HS-27A (cell line): ENCODE measurements around the gene KIF16B.
"Not testable (repeated sequence)": the region's sequence is repeated elsewhere in the genome, so short reads cannot be mapped to it uniquely, and the experiment has no call there.

Source experiments
- DNase-seq: peaks from one replicate; pipeline ENCODE4 v3.0.0-alpha.2; 2012; ENCODE audit warnings: low read depth, missing footprints

Gene KIF16B

GRCh38 chr20:16481977-16482376 lies 91.3 kb downstream of the KIF16B start:
- DNase-seq, result no peak

- DNase-seq, result no peak
Observed at GRCh38 chr20:16479666-16480065, 93.6 kb downstream of the KIF16B start.

DNA sequence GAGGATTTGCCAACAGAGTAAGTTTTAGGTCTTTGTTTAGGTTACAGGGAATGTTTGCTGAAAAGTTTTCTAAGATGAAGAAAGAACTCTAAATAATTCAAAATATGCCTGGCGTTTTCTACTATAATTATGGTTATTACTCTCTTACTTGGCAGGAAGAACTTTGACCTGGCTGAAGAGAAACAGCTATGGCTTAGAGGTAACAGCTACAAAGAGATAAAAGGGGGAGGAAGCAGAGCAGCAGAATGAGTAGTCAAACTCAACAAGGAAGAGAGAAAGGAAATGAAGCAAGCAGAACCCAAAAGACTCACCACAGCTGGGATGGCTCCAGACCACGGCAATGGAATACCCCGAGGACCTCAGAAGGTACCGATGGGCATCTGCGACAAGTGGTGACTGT lies 95.6 kb downstream of the KIF16B start:
- DNase-seq, result no peak

- no peak for DNase-seq
Observed at GRCh38 chr20:16476032-16476431, 97.2 kb downstream of the KIF16B start.

GRCh38 chr20:16475225-16475624 lies 98.0 kb downstream of the KIF16B start:
- DNase-seq, result no peak

GRCh38 chr20:16474363-16474762 lies 98.9 kb downstream of the KIF16B start:
- no peak for DNase-seq

GRCh38 chr20:16472045-16472872 lies 101.0 kb downstream of the KIF16B start:
- DNase-seq, result no peak

DNA sequence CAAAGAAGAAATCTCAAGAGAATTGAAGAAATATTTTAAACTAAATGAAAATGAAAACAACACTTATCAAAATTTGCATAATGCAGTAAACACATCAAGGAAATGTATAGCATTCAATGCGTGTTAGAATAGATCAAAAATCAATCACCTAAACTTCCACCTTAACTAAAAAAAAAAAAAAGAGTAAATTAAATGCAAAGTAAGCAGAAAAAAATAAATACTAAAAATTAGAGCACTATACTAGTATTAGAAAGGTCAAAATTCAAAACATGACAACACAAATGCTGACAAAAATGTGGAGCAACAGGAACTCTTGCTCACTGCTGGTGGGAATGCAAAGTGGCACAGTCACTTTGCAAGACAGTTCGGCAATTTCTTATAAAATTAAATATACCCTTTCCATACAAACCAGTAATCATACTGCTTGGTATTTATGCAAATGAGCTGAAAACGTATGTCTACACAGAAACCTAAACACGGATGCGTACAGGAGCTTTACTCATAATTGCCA lies 103.8 kb downstream of the KIF16B start:
- DNase-seq, result no peak

DNA sequence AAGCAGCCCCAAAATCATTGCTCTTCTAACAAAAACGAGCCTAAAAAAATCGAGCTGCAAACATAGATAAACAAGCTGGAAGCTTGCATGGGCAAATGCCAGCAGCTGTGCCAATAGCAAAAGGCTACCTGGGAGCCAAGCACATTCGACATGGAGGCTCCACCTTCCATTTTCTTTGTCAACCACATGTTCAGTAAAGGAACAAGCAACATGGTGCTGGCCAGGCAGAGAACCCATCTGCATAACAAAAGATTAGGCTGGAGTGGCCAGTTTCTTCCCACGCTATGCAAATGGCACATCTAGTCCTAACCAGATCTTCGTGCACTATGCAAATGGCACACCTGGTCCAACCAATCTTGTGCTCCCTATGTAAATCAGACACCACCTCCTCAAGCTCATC lies 110.5 kb downstream of the KIF16B start:
- no peak for DNase-seq

- DNase-seq, result peak; percentile 46
Observed at GRCh38 chr20:16459019-16459700, 114.1 kb downstream of the KIF16B start.

DNA sequence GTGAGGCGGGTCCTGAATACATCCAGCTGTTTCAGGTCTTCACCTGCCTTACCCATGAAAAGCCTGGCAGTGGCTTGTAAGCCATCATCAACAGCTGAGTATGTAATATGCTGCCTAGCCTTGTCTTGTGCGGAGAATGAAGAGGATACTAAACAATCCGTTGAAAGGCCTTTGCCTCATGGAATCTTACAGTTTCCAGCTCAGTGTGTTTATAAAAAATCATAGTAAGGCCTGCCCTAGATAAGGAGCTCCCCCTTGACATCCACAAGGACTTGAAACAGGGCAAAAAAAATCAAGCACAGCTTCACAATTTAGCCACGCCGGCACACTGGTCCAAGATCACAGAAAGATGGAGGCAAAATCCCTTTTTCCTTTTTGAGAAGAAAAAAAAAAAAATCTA lies 115.7 kb downstream of the KIF16B start:
- DNase-seq, result no peak

GRCh38 chr20:16455324-16455723 lies 117.9 kb downstream of the KIF16B start:
- no peak for DNase-seq

- no peak for DNase-seq
Observed at GRCh38 chr20:16451982-16452381, 121.3 kb downstream of the KIF16B start.

- DNase-seq, result no peak
Observed at GRCh38 chr20:16451001-16451400, 122.2 kb downstream of the KIF16B start.

- no peak for DNase-seq
Observed at GRCh38 chr20:16446991-16447390, 126.3 kb downstream of the KIF16B start.

DNA sequence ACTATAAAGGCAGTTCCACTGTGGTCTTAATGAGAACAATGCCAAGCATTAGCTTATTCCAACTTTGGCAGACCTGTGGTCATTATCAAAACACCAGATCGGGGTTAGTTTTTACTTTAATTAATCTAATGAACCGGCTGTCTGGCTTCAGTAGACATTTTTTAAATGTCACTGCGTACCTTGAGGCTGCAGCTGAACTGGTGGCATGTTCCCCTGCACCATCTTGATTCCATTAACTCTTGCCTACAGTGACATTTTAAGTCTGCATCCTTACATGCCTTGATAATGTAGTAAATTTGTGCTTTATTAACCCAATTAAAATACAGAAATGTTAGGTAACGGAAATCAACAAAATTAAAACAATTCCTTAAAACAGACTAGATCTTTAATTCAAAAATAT lies 127.0 kb downstream of the KIF16B start:
- DNase-seq, result no peak

DNA sequence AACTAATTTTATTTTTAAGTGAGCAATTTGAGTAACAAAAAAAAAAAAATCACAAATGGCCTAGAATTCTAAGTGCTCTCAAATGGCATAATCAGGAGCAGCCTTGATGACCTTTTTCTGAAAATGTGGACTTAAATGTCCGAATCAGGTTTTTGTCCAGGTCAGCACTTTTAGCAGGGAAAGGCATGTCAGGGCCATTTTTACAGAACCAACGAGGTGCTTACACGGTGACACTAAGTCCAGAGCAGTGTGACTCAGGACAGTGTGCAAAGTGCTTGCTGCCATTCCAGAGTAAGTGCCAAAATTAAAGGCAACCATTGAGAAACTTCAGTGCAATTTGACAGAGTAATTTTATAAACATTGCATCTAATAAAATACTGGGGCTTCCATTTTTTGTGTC lies 127.8 kb downstream of the KIF16B start:
- no peak for DNase-seq

- no peak for DNase-seq
Observed at GRCh38 chr20:16444057-16444777, 129.0 kb downstream of the KIF16B start.

DNA sequence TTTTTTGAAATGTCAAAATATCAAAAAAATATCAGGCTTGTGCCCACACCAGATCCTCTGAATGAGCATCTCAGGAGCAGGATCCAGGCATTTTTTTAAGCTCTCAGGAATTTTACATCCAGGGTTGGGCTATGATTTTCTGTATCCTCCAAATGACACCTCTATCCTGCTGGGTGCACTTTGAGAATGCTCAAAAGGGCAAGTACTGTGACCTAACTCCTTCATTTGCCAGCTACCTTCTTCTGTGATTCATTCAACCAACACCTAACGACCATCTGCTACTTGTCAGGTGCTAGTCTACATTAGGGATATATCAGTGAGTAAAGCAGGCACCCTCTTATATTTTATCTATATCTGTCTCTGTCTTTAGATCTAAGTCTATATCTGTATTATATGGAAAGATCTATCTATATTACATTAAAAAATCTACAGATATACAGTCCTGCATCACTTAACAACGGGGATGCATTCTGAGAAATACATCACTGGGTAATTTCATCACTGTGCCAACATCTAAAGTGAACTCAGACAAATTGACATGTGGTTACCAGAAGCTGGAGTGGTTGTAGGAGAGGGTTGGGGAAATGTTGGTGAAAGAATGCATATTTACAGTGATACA lies 131.6 kb downstream of the KIF16B start:
- no peak for DNase-seq

DNA sequence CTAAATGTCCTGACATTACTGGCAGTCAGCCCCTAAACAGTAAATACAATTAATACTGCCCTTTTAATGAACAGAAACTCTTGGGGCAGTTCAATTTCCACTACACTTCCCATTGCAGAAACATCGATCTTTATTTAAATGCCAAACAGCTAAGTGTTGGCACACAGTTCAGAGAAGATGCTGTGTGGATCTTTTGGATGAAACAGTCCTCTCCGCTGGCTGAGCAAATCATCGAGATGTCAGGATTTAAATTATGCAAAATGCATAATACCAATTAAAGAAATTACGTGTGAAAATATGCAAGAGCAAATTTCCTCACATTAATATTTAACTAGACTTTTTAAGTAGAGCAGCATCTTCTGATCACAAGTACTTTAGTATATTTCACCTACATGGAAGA lies 132.6 kb downstream of the KIF16B start:
- no peak for DNase-seq

DNA sequence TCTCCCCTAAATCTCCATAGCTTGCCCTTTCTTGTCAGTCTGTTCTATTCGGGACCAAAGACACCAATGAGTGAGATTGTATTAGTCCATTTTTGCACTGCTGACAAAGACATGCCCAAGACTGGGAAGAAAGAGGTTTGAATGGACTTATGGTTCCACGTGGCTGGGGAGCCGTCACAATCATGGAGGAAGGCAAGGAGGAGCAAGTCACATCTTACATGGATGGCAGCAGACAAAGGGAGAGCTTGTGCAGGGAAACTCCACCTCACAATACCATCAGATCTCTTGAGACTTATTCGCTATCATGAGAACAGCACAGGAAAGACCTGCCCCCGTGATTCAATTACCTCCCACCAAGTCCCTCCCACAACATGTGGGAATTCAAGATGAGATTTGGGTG lies 133.7 kb downstream of the KIF16B start:
- not testable (repeated sequence) for DNase-seq

DNA sequence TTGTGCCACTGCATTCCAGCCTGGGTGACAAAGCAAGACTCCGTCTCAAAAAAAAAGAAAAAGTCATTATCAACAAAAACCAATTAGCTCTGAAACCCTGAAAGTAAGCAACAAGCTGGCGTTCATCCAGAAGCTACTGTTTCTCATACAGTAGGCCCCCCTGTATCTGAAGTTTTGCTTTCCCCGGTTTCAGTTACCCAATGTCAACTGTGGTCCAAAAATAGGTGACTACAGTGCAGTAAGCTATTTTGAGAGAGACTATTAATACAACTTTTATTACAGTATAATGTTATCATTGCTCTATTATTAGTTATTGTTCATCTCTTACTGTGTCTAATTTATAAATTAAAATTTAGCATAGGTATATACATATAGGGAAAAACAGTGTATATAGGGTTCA lies 135.1 kb downstream of the KIF16B start:
- DNase-seq, result no peak
